Keratinocyte (primary cell): ENCODE data around the gene CTIF.

ENCODE experiments used
- CTCF ChIP-seq, 3 experiments: IDR thresholded peaks in 1 of 3; conservative IDR thresholded peaks in 1 of 3; optimal IDR thresholded peaks in 1 of 3; 2 replicates in 2 of 3; 3 replicates in 1 of 3; pipeline versions ENCODE3 to v1.5.1; 2011; ENCODE audit warnings: low read length in 3 of 3, mild to moderate bottlenecking in 3 of 3, moderate library complexity in 2 of 3, control low read depth in 1 of 3, inconsistent platforms in 1 of 3; ENCODE audit not compliant: insufficient read depth in 2 of 3; ENCODE audit errors: extremely low read depth in 1 of 3
- EZH2 ChIP-seq: IDR thresholded peaks from one replicate; pipeline ENCODE4 v1.6.1; 2012; ENCODE audit warnings: inconsistent platforms, mild to moderate bottlenecking, low read length, moderate library complexity

GRCh38 chr18:48533340-48534070 is 5.3 kb upstream of the CTIF start:
- TF ChIP-seq CTCF (optimal IDR thresholded peaks at IDR 0.05 in 1 of 3, IDR thresholded peaks at IDR 0.05 in 1 of 3, conservative IDR thresholded peaks at IDR 0.05 in 1 of 3; ENCODE audit: extremely low read depth in 1 of 3, insufficient read depth in 2 of 3, low read length in 3 of 3) (no peak), EZH2 (no peak)
